HepG2 (cell line): ENCODE data around the gene ACAP2. TPM values are rescaled to one million over a fixed set of nuclear protein-coding genes. Genes with fewer than 3 reads are reported as not detected.

Experiments
- CEBPG ChIP-seq: IDR thresholded peaks from 2 replicates; pipeline ENCODE4 v1.6.1; 2016
- CREB1 ChIP-seq, 2 experiments: fragments of 450-650 bp in 1 of 2; IDR thresholded peaks; 2 replicates each; pipeline ENCODE4 v1.6.1; 2016 to 2017; ENCODE audit warnings: control low read depth in 1 of 2, mild to moderate bottlenecking in 1 of 2, missing compliant biosample characterization in 1 of 2, missing genetic modification characterization in 1 of 2
- GFI1 ChIP-seq: sonication (generic); formaldehyde crosslinking; IDR thresholded peaks from 2 replicates; pipeline ENCODE4 v1.5.0; 2020; ENCODE audit warnings: missing genetic modification reagents, mild to moderate bottlenecking, borderline replicate concordance
- JDP2 ChIP-seq: sonication (generic); formaldehyde crosslinking; IDR thresholded peaks from 2 replicates; pipeline ENCODE4 v1.8.1; 2022; ENCODE audit warnings: missing genetic modification reagents, borderline replicate concordance
- KMT2B ChIP-seq: IDR thresholded peaks from 2 replicates; pipeline ENCODE4 v1.6.1; 2016; ENCODE audit warnings: missing genetic modification reagents, missing compliant biosample characterization
- MIER2 ChIP-seq: IDR thresholded peaks from 2 replicates; pipeline ENCODE4 v1.6.1; 2016; ENCODE audit warnings: missing biosample characterization, missing genetic modification reagents
- MTA3 ChIP-seq: sonication (generic); formaldehyde crosslinking; IDR thresholded peaks from 2 replicates; pipeline ENCODE4 v1.4.0; 2020; ENCODE audit warnings: missing genetic modification reagents
- NKX3-1 ChIP-seq: sonication (generic); formaldehyde crosslinking; IDR thresholded peaks from 2 replicates; pipeline ENCODE4 v1.5.0; 2020; ENCODE audit warnings: missing genetic modification reagents
- PAX8 ChIP-seq: sonication (generic); formaldehyde crosslinking; IDR thresholded peaks from 2 replicates; pipeline ENCODE4 v1.8.0; 2022; ENCODE audit warnings: mild to moderate bottlenecking, missing genetic modification reagents, borderline replicate concordance
- PITX1 ChIP-seq: sonication (generic); formaldehyde crosslinking; IDR thresholded peaks from 2 replicates; pipeline ENCODE4 v1.5.1; 2020; ENCODE audit warnings: mild to moderate bottlenecking, missing genetic modification reagents
- RFX1 ChIP-seq: fragments of 450-650 bp; IDR thresholded peaks from 2 replicates; pipeline ENCODE4 v1.6.1; 2017
- SKI ChIP-seq: fragments of 450-650 bp; IDR thresholded peaks from one replicate; pipeline ENCODE4 v1.6.1; 2018; ENCODE audit warnings: mild to moderate bottlenecking; ENCODE audit not compliant: partially characterized antibody
- SSRP1 ChIP-seq: IDR thresholded peaks from 2 replicates; pipeline ENCODE4 v1.6.1; 2016; ENCODE audit warnings: control low read depth
- TRIM24 ChIP-seq: sonication (generic); formaldehyde crosslinking; IDR thresholded peaks from 2 replicates; pipeline ENCODE4 v1.8.0; 2022; ENCODE audit warnings: mild to moderate bottlenecking, missing genetic modification reagents
- XRCC5 ChIP-seq: fragments of 200-400 bp; formaldehyde crosslinking; optimal IDR thresholded peaks from 2 replicates; pipeline ENCODE3; 2017; ENCODE audit warnings: mild to moderate bottlenecking, low read length
- ZBTB20 ChIP-seq: sonication (generic); formaldehyde crosslinking; IDR thresholded peaks from 2 replicates; pipeline ENCODE4 v1.8.1; 2023; ENCODE audit warnings: missing genetic modification reagents, low read depth, mild to moderate bottlenecking, borderline replicate concordance
- ZFX ChIP-seq: sonication (generic); formaldehyde crosslinking; IDR thresholded peaks from 2 replicates; pipeline ENCODE4 v1.4.0; 2020; ENCODE audit warnings: mild to moderate bottlenecking, low read depth, missing genetic modification reagents, moderate library complexity
- ZKSCAN8 ChIP-seq: IDR thresholded peaks from 2 replicates; pipeline ENCODE4 v1.6.1; 2016; ENCODE audit warnings: borderline replicate concordance, missing genetic modification reagents, missing compliant biosample characterization
- ZMYM3 ChIP-seq: sonication (generic); formaldehyde crosslinking; IDR thresholded peaks from 2 replicates; pipeline ENCODE4 v1.5.1; 2020; ENCODE audit warnings: mild to moderate bottlenecking, missing genetic modification reagents
- ZNF850 ChIP-seq: sonication (generic); formaldehyde crosslinking; conservative IDR thresholded peaks from 2 replicates; pipeline ENCODE4 v1.9.0; 2021; ENCODE audit warnings: mild to moderate bottlenecking, missing genetic modification reagents
- ZSCAN30 ChIP-seq: sonication (generic); formaldehyde crosslinking; IDR thresholded peaks from 2 replicates; pipeline ENCODE4 v1.5.0; 2020; ENCODE audit warnings: mild to moderate bottlenecking, missing genetic modification reagents
- polyA plus RNA-seq, 8 experiments: library from polyadenylated mRNA; depleted of rRNA in 3 of 8; stranded (reverse) in 7 of 8; unstranded in 1 of 8; fragments of >200 nt; fragmentation: Illumina TruSeq in 4 of 8; extraction: Trizol in 4 of 8; gene quantifications; 2 replicates each; pipeline versions ENCODE4 v1.2.1 to v1.2.3, GENCODE V29; 2011 to 2016; ENCODE audit warnings: low read depth in 4 of 8, missing spikeins in 1 of 8, mixed read lengths in 1 of 8; ENCODE audit not compliant: insufficient read depth in 1 of 8
- total RNA-seq, 5 experiments: library from RNA; depleted of rRNA; stranded (reverse); fragments of >200 nt; fragmentation: Illumina TruSeq; extraction: Trizol; gene quantifications; 2 replicates each; pipeline ENCODE4 v1.2.3, GENCODE V29; 2016; ENCODE audit warnings: low read depth in 1 of 5
- TF ChIP-seq, protein P1 (sequence below): sonication (generic); formaldehyde crosslinking; IDR thresholded peaks from 2 replicates; pipeline ENCODE4 v1.8.0; 2022; ENCODE audit warnings: mild to moderate bottlenecking, missing genetic modification reagents
- TF ChIP-seq, protein P2 (sequence below): sonication (generic); formaldehyde crosslinking; IDR thresholded peaks from 2 replicates; pipeline ENCODE4 v1.8.1; 2023; ENCODE audit warnings: mild to moderate bottlenecking, moderate library complexity, missing genetic modification reagents
- TF ChIP-seq, protein P3 (sequence below): sonication (generic); formaldehyde crosslinking; IDR thresholded peaks from 2 replicates; pipeline ENCODE4 v1.4.0; 2020; ENCODE audit warnings: missing genetic modification reagents, mild to moderate bottlenecking, borderline replicate concordance
- TF ChIP-seq, protein P4 (sequence below), 2 experiments: fragments of 450-650 bp in 1 of 2; sonication (generic) in 1 of 2; formaldehyde crosslinking; IDR thresholded peaks; 2 replicates each; pipeline versions ENCODE4 v1.5.0 to v1.8.0; 2020 to 2022; ENCODE audit warnings: mild to moderate bottlenecking in 1 of 2, missing genetic modification reagents in 1 of 2

Gene ACAP2
- total and polyA plus RNA-seq, 2 of the 13 experiments (the other 11 are each of a cell fraction or from before 2014, with no cell fraction given), result 7.3 to 23.9 TPM

DNA sequence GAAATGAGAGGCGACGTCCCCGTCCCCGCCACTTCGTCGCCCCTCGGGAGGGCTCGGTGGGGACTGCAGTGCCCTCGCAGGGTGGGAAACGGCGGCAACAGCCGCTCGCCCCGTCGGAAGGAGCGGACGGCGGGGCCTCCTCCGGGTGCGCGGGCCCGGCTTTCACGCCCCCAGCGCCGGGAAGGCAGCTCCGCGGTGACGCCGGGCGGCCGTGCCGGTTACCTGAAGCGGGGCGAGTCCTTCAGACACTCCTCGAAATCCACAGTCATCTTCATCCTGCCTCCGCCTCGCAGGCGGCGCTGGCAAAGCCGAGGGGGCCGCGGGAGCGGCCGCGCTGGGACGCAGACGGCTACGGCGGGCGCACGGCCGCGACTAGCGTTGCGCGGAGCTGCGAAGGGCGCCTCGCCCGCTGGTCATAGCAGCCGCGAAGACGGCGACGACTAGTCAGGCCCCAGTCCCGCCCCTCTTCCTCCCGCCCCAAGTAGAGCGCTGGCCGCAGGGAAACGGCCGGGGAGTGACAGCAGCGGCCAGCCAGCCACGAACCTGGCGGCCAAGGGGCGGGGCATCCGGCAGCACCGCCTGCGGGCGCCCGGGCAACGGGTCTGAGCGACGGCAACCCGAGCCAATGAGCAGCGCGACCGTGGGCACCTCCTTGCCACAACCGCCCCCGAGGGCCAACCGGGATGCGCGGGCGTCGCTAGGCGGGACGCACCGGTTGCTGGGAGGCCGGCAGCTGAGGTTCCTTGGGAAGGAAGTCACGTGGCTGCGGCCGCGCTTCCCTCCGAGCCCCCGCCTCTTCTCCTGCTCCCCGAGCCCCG is at the start of gene ACAP2 (continued):
- TF ChIP-seq JDP2 (CRISPR knock-in tag) (no peak), XRCC5 (no peak), NKX3-1 (CRISPR knock-in tag) (no peak), CEBPG (CRISPR knock-in tag) (0 out of 2 replicates have a peak, but pooled peaks have one; percentile 8), KMT2B (CRISPR knock-in tag) (peak; percentile 79), SKI (peak; percentile 63), ZBTB20 (CRISPR knock-in tag) (no peak; the same call in none of the 2 replicates), GFI1 (CRISPR knock-in tag) (peak; percentile 11; the same call in 1 of the 2 replicates), ZNF850 (no peak), ZMYM3 (CRISPR knock-in tag) (no peak), RFX1 (peak; percentile 100), ZFX (CRISPR knock-in tag) (peak; percentile 91), CREB1 (IDR thresholded peaks at IDR 0.05) (peak; percentile 88), CREB1 (CRISPR knock-in tag; IDR thresholded peaks at IDR 0.05) (no peak), MIER2 (no peak), ZSCAN30 (CRISPR knock-in tag) (no peak), TRIM24 (CRISPR knock-in tag) (no peak), PAX8 (CRISPR knock-in tag) (0 out of 2 replicates have a peak, but pooled peaks have one; percentile 35), PITX1 (no peak), SSRP1 (no peak), ZKSCAN8 (CRISPR knock-in tag) (no peak), MTA3 (no peak)
- TF ChIP-seq, protein P1, sequence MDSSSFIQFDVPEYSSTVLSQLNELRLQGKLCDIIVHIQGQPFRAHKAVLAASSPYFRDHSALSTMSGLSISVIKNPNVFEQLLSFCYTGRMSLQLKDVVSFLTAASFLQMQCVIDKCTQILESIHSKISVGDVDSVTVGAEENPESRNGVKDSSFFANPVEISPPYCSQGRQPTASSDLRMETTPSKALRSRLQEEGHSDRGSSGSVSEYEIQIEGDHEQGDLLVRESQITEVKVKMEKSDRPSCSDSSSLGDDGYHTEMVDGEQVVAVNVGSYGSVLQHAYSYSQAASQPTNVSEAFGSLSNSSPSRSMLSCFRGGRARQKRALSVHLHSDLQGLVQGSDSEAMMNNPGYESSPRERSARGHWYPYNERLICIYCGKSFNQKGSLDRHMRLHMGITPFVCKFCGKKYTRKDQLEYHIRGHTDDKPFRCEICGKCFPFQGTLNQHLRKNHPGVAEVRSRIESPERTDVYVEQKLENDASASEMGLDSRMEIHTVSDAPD, result no peak
- TF ChIP-seq, protein P2, sequence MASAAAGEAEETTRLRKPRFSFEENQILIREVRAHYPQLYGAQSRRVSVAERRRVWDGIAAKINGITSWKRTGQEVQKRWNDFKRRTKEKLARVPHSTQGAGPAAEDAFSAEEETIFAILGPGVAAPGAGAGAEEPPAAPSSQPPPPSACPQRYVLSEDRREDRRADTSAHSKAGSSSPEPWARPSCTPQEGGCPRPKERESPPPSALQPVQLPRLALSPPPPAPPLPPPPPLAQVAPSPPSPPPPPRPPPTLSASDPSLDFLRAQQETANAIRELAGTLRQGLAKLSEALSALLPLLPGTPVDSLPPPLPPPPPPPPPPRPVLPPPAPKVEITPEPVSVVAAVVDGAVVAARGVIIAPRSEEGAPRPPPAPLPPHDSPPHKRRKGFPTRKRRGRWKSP (CRISPR knock-in tag), result peak; percentile 97
- TF ChIP-seq, protein P3, sequence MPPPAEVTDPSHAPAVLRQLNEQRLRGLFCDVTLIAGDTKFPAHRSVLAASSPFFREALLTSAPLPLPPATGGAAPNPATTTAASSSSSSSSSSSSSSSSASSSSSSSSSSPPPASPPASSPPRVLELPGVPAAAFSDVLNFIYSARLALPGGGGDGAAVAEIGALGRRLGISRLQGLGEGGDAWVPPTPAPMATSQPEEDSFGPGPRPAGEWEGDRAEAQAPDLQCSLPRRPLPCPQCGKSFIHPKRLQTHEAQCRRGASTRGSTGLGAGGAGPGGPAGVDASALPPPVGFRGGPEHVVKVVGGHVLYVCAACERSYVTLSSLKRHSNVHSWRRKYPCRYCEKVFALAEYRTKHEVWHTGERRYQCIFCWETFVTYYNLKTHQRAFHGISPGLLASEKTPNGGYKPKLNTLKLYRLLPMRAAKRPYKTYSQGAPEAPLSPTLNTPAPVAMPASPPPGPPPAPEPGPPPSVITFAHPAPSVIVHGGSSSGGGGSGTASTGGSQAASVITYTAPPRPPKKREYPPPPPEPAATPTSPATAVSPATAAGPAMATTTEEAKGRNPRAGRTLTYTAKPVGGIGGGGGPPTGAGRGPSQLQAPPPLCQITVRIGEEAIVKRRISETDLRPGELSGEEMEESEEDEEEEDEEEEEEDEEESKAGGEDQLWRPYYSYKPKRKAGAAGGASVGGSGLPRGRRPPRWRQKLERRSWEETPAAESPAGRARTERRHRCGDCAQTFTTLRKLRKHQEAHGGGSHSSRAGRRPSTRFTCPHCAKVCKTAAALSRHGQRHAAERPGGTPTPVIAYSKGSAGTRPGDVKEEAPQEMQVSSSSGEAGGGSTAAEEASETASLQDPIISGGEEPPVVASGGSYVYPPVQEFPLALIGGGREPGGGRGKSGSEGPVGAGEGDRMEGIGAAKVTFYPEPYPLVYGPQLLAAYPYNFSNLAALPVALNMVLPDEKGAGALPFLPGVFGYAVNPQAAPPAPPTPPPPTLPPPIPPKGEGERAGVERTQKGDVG (CRISPR knock-in tag), result no peak
- TF ChIP-seq, protein P4, sequence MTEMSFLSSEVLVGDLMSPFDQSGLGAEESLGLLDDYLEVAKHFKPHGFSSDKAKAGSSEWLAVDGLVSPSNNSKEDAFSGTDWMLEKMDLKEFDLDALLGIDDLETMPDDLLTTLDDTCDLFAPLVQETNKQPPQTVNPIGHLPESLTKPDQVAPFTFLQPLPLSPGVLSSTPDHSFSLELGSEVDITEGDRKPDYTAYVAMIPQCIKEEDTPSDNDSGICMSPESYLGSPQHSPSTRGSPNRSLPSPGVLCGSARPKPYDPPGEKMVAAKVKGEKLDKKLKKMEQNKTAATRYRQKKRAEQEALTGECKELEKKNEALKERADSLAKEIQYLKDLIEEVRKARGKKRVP (CRISPR knock-in tag; IDR thresholded peaks at IDR 0.05), result no peak
